Kidney (tissue), 14 donors: ENCODE results near the gene MAVS. TPM values are rescaled to one million over a fixed set of nuclear protein-coding genes. Genes with fewer than 3 reads are reported as not detected.

Experiments
- DNase-seq, 5 donors: peaks; one replicate each; pipeline ENCODE4 v3.0.0-alpha.2; 2013 to 2020
- FAIRE-seq: peaks from 2 replicates; lab custom pipeline; 2012; peaks lifted over from hg19 to GRCh38; lab: Jason Lieb, UNC
- H3K27ac ChIP-seq, 2 donors: one replicate each; pipeline ENCODE4 v1.7.0; 2013; ENCODE audit warnings: low read depth in 2 of 2, low read length in 2 of 2, inconsistent platforms in 1 of 2
- H3K27me3 ChIP-seq: one replicate; pipeline ENCODE4 v1.7.1; 2013; ENCODE audit warnings: low read length, inconsistent platforms; ENCODE audit not compliant: control insufficient read depth, insufficient read depth
- H3K36me3 ChIP-seq, 3 donors: one replicate each; pipeline versions ENCODE4 v1.7.0 to v1.7.1; 2013; ENCODE audit warnings: low read length in 3 of 3, control low read depth in 1 of 3, inconsistent platforms in 1 of 3; ENCODE audit not compliant: insufficient read depth in 3 of 3, control insufficient read depth in 2 of 3
- H3K4me1 ChIP-seq, 3 donors: one replicate each; pipeline versions ENCODE4 v1.7.0 to v1.7.1; 2013; ENCODE audit warnings: low read length in 3 of 3, inconsistent platforms in 1 of 3, low read depth in 1 of 3; ENCODE audit not compliant: control insufficient read depth in 2 of 3, insufficient read depth in 2 of 3
- H3K4me3 ChIP-seq, 3 donors: one replicate each; pipeline versions ENCODE4 v1.7.0 to v1.8.1; 2013; ENCODE audit warnings: low read length in 3 of 3, control low read depth in 1 of 3, inconsistent platforms in 1 of 3
- H3K9ac ChIP-seq, 3 donors: one replicate each; pipeline versions ENCODE4 v1.7.0 to v1.7.1; 2013; ENCODE audit warnings: low read length in 3 of 3, control low read depth in 1 of 3, inconsistent platforms in 1 of 3
- H3K9me3 ChIP-seq, 3 donors: one replicate each; pipeline versions ENCODE4 v1.7.0 to v1.7.1; 2013; ENCODE audit warnings: low read length in 3 of 3, control low read depth in 1 of 3, inconsistent platforms in 1 of 3; ENCODE audit not compliant: control insufficient read depth in 2 of 3, insufficient read depth in 1 of 3
- CTCF ChIP-seq: IDR thresholded peaks from 3 replicates; pipeline ENCODE4 v1.5.1; 2012; ENCODE audit warnings: mild to moderate bottlenecking, moderate library complexity, borderline replicate concordance; ENCODE audit not compliant: insufficient read depth; ENCODE audit errors: extremely low read depth
- intact Hi-C: fragments of 100-400 bp; cut with DNase I; formaldehyde crosslinking; loops from one replicate; pipeline ENCODE4 v1.11.1; 2022
- microRNA-seq: library from miRNA; unstranded; fragments of <30 nt; microRNA quantifications from one replicate; pipeline ENCODE4 v1.2.0, GENCODE V29; 2020
- polyA plus RNA-seq: library from polyadenylated mRNA; stranded (reverse); fragments of 350-450 nt; fragmentation: Illumina TruSeq; extraction: RNeasy Lipid Tissue Mini Kit (QIAGEN cat#74804); gene quantifications from one replicate; pipeline ENCODE4 v1.2.3, GENCODE V29; 2014; ENCODE audit warnings: low read depth, low replicate concordance; ENCODE audit not compliant: insufficient read depth
- total RNA-seq: library from RNA; stranded (reverse); fragmentation: NEBNext Ultra II Directional; extraction: Animal tissue kit (Norgen Biotek cat#: 25700); gene quantifications from one replicate; pipeline ENCODE4 v1.2.1, GENCODE V29; 2021
- donor health status: control.
- donor health status: control.
- donor health status: control.
- donor health status: control.
- donor health status: control.
- donor health status: DM: yes; HTN: yes; CAD: no.
- donor health status: Normal renal cell carcinoma (clear cell type).

The MAVS gene
- total and polyA plus RNA-seq, 2 donors from 2014 or later = 10.0 to 46.8 TPM

GRCh38 chr20:3924304-3925112 lies 77.9 kb downstream of the MAVS start:
- H3K4me3 ChIP-seq = no peak overlapping the region
- no peak overlapping the region for H3K9ac ChIP-seq
- intact Hi-C loops = no loop called here
- H3K27me3 ChIP-seq = no peaks in the 10 kb centered on the region
- FAIRE-seq (no peak), DNase-seq (peak in 1 of 5 donors; percentile 45)
- peaks cover 0 to 10% (median 4%) of the 10 kb centered on the region in 3 donors for H3K4me1 ChIP-seq
- H3K27ac ChIP-seq = no peak overlapping the region
- TF ChIP-seq CTCF = no peak
- H3K36me3 ChIP-seq = peaks cover 2 to 26% (median 14%) of the 10 kb centered on the region in 3 donors
- no peaks in the 10 kb centered on the region for H3K9me3 ChIP-seq

GRCh38 chr20:3925113-3925695 lies 78.6 kb downstream of the MAVS start:
- H3K4me1 ChIP-seq = peaks cover 0 to 15% (median 5%) of the 10 kb centered on the region in 3 donors
- peaks cover 2 to 26% (median 14%) of the 10 kb centered on the region in 3 donors for H3K36me3 ChIP-seq
- no peak overlapping the region for H3K27ac ChIP-seq
- H3K4me3 ChIP-seq = no peak overlapping the region
- no peaks in the 10 kb centered on the region for H3K9me3 ChIP-seq
- TF ChIP-seq CTCF = no peak
- intact Hi-C loops = no loop called here
- no peaks in the 10 kb centered on the region for H3K27me3 ChIP-seq
- FAIRE-seq (no peak), DNase-seq (peak in 1 of 5 donors; percentile 55)
- H3K9ac ChIP-seq = no peak overlapping the region

Small RNA genes within 50 kb of the gene (microRNA-seq; reads per million reads assigned to microRNA genes)
- gene MIR103A2 = not detected
- gene MIR103B2 = not detected

Other genes starting within 250 kb of the MAVS start
- not detected for gene GFRA4, start 183.4 kb upstream of the MAVS start, total RNA-seq
- gene GFRA4, start 183.4 kb upstream of the MAVS start, polyA plus RNA-seq = 0.56 TPM
- gene ADAM33, start 164.8 kb upstream of the MAVS start, total RNA-seq = 4.3 TPM
- gene ADAM33, start 164.8 kb upstream of the MAVS start, polyA plus RNA-seq = 4.1 TPM
- gene SIGLEC1, start 134.2 kb upstream of the MAVS start, total RNA-seq = 20.2 TPM
- gene SIGLEC1, start 134.2 kb upstream of the MAVS start, polyA plus RNA-seq = 2.4 TPM
- gene HSPA12B, start 114.1 kb upstream of the MAVS start, total RNA-seq = 18.9 TPM
- gene HSPA12B, start 114.1 kb upstream of the MAVS start, polyA plus RNA-seq = 8.7 TPM
- gene ADISSP, start 79.1 kb upstream of the MAVS start, total RNA-seq = 26.3 TPM
- 31.8 TPM for gene ADISSP, start 79.1 kb upstream of the MAVS start, polyA plus RNA-seq
- 3.4 TPM for gene SPEF1, start 65.4 kb upstream of the MAVS start, total RNA-seq
- 3.8 TPM for gene SPEF1, start 65.4 kb upstream of the MAVS start, polyA plus RNA-seq
- 99.8 TPM for gene CENPB, start 60.1 kb upstream of the MAVS start, total RNA-seq
- gene CENPB, start 60.1 kb upstream of the MAVS start, polyA plus RNA-seq = 56.2 TPM
- 40.3 TPM for gene CDC25B, start 50.5 kb upstream of the MAVS start, total RNA-seq
- gene CDC25B, start 50.5 kb upstream of the MAVS start, polyA plus RNA-seq = 24.1 TPM
- 19.5 TPM for gene AP5S1, start 26.3 kb upstream of the MAVS start, total RNA-seq
- gene AP5S1, start 26.3 kb upstream of the MAVS start, polyA plus RNA-seq = 16.0 TPM
- gene PANK2, start 42.6 kb downstream of the MAVS start, total RNA-seq = 44.9 TPM
- 26.8 TPM for gene PANK2, start 42.6 kb downstream of the MAVS start, polyA plus RNA-seq
- 30.9 TPM for gene RNF24, start 168.7 kb downstream of the MAVS start, total RNA-seq
- 4.5 TPM for gene RNF24, start 168.7 kb downstream of the MAVS start, polyA plus RNA-seq